HG03439 (cell line): ENCODE results near the gene PRR9.
"Not testable (repeated sequence)": the region's sequence is repeated elsewhere in the genome, so short reads cannot be mapped to it uniquely, and the experiment has no call there.

ENCODE experiments used
- ATAC-seq: cut with Tn5 transposase; IDR thresholded peaks from one replicate; pipeline ENCODE4 v1.9.1; 2021; ENCODE audit warnings: mild to moderate bottlenecking, moderate library complexity; ENCODE audit not compliant: unreplicated experiment

The PRR9 gene

DNA sequence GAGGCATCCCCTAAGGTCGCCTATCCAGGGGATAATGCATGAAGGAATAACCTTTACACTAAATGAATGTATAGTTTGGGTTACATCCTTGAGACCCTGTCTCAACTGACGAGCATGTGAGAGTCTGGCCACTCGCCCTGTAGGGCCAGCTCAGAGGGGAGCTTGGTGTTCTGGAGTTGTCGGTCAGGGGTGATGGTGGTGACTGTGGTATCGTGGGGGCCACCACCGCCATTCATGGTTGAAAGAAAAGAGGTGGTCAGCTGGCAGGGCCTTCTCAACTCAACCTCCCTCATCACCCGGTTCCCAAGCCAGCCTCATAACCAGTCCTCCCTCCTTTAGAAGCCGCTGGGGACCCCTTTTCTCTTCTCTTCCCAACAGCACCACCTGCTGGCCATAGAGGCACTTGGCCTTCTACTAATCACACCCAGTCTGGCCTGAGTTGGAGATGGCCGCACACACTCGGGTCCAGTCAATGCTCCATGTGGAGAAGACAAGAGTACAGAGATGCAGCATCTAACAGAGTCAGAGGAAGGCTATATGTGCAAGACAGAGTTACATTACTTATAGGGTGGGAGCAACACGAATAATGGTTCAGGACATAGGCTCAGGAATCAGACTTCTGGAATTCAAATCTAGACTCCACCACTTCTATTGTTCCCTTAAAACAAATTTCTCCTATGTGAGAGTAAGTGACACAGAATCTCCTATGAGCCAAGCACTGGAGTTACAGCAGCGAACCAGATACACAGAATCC is 11.9 kb downstream of the PRR9 start:
- not testable (repeated sequence) for ATAC-seq

DNA sequence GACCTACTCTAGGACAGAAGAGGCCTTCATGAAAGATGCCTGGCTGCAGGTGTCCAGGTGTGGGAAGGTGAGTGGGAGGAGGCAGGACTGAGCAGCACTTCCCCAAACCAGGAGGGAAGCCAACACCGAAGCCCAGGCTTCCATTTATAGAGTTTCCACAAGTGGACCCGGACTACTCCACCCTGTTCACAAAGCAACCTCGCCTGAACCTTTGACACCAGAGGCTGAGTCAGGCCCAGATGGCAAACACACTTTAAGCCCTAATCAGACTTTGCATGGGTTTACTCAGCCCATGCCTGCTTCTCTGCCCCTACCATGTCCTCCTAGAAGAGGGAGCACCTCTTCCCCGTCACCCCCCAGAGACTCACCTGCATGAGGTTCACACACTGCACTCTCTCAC is 14.0 kb downstream of the PRR9 start:
- no peak for ATAC-seq

DNA sequence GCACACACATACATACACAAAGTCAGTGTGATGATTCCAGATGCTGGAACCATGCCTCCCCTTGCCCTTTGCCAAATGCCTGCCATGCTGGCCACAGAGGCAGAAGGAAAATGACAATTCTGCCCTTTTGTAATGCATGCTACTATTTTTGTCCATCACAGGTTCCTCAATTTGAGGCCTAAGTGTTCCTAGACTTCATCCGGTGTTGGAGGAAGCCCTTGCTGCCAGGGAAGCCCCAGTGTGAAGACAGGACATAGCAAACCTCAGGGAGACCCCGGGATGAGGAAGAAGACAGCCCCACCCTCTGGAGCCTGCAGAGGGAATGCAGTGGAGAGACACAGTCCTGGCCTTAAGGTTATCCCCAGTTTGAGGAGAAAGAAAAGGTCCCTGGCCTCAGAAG is 14.4 kb downstream of the PRR9 start:
- no peak for ATAC-seq

DNA sequence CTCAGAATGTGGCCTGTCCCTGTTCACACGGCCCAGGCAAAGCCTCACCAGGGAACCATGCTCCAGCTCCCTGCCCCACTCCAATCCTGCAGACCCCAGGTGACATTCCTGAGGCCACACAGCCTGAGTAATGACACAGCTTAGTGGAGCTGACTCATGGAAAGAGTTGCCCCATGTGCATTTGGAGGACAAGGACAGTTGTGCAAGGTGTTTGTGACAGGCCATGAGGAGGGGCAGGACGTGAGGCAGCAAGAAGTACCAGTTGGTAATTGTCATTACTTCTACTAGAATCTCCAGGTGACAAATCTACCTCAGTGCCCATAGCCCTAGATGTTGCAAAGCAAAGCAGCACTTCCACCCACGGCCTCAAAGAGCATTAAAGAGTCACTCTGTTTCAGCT is 15.2 kb downstream of the PRR9 start:
- ATAC-seq, result no peak

DNA sequence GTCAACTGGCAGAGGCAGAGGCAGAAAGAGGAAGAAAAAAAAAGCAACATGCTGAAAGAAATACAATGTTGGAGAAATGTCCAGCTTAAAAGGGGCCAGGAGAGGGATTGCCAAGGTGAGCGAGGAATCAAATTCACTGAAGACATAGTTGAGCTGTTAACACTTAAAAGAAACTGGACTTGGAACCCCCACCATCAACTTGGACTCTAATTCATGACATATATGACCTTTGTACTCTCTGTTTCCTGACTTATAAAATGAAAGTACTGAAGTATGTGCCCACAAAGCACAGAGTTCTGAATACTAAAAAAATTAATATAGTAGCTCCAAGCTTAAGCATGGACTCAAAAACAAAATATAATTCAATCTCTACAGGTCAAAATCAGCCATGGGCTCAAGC is 16.1 kb downstream of the PRR9 start:
- no peak for ATAC-seq

DNA sequence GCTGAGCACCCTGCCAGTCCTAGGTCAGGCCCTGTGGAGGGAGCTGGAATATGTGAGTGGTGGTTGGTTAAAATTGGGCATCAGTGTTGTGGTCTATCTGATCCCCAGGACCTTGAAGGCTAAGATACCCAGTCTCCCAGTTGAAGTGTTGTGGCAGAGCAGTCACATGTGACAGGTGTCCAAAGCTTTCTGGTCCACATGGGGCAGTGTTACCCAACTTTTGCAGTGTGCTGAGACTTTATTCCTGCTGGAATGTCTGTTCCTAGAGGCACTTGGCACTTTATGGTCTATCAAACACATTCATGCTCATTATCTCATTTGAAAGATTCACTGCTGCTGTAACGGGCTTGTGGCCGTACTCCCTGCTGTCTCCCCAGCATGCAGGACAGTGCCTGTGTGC is 21.1 kb downstream of the PRR9 start:
- no peak for ATAC-seq

DNA sequence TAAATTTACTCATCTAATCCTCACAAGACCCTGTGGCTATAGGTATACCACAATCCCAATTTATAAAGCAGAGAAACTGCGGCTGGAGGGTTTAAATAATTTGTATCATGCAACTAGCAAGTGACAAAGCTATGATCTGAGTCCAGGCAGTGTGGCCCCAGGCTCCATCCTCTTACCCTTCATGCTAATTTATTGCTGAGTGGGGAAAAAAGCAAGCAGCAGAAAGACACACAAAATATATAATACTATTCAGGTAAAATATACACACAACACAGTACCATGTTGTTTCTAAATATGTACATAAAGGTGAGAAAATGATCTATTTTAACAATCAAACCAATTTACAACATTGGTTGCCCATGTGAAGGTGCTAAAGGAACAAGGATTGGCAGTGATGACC is 24.8 kb downstream of the PRR9 start:
- no peak for ATAC-seq

DNA sequence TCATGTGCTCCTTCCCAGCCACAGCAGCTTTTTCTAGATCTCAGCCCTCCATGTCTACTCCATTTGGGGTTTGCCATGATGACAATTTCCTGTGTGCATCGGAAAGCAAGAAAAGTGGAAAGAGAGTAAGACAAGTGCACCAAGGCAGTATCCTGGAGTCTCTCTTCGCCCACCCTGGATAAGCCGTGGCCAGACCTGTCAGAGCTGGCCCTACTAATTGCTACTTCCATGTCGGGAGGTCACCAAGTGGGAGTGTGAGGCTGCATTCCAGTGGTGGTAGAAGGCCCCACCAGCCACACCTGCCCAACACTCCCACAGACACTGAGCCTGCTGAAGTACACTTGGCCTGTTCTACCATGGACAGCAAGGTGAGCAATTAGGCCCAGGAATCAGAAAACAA is 28.1 kb downstream of the PRR9 start:
- ATAC-seq, result no peak

DNA sequence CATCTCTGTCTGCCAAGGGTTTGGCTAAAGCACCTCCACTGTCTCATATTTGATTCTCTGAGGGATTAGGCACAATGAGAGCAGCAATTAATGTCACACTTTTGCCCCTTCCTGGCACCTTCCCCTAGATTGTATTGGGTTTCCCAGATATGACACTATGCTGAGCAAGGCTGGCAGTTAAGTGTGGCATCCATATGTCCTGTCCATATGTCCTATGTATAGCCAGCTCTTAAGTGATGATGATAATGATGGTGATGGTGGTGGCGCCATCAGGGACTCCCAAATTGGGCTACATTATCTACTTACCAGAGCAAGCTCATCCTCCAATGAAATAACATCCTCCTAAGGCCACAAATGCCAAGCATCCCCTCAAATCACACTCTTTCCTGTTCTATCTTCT is 28.6 kb downstream of the PRR9 start:
- ATAC-seq, result no peak

DNA sequence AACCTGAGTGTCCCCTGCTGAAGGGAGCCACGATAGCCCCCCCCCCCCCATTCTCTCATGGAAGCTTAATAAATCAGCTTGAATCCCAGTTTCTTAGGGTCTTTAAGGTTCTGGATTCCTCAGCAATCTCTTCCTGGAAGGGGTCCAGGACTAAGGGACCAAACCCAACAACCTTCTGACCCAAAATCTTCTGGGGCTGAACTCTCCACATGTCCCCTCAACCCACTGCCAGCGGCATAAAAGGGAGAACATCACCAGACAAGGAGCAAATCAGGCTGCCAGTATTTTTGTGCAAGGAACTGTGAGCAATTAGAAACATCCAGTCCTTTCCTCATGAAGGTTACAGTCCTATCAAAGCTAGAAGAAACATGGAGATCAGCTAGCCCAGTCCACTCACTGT is 29.4 kb downstream of the PRR9 start:
- ATAC-seq, result no peak

DNA sequence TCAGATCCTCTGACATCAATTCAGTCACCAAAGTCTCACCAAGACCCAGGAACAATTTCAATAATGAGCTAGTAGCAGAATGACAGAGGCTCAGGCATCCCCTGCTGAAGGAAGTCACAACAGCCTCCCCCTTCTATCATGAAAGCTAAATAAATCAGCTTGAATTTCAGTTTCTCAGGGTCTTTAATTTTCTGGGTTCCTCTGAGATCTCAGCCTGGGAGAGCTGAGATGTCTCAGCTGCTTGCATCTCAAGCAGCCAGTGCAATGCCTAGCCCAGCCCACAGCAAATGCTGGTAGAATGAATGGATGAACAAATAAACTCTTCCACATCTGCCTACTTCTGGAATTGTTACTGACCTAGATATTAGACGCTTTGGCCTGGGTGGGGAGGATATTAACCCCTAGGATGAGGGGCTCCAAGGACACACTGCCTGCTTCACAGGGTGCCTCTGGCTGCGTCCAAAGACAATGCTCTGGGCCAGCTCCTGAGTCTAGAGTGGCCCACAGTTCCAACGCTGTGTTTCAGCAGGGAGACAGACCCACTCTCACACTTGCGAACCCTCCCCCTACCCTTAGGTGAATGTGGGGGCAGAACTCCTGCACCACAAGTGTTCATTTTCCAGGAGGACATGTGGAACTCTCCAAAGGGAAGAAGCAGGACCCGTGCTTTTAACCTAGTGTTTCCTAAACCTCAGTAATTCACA is 30.9 kb downstream of the PRR9 start:
- ATAC-seq, result no peak

DNA sequence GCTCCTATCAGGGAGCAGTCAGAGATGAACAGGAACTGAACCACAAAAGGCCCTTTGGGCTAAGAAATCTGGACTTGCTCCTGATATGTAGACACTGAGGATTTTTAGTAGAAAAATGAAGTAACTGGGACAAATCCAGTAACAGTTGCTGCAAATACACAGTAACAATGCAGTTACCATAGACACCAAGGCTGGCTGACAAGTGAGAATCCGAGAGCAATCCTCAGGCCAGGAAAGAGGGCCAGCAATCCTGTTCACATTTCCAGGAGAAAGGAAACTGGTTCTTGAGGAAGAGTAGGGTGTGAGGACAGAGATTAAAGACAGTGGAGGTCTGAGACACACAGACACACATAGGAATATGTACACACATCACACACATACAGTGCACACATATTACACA is 32.8 kb downstream of the PRR9 start:
- ATAC-seq, result no peak

DNA sequence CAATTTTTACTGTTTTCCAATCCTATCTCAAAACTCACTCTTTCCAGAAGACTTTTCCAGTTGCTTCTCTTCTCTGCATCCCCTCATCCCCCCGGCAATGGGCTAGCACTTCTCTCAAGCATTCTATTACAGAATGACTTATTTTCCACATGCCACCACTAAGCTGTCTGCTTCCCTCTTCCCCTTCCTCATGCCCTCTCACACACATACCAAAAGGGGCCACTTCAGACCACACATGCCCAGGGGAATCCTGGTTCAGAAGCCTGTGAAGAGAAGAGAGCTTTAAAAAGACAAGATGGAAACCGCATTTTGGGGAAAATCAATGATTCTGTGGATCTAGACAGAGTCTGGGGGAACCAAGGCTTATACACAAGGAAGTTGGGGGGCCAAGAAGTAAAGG is 33.7 kb downstream of the PRR9 start:
- no peak for ATAC-seq

DNA sequence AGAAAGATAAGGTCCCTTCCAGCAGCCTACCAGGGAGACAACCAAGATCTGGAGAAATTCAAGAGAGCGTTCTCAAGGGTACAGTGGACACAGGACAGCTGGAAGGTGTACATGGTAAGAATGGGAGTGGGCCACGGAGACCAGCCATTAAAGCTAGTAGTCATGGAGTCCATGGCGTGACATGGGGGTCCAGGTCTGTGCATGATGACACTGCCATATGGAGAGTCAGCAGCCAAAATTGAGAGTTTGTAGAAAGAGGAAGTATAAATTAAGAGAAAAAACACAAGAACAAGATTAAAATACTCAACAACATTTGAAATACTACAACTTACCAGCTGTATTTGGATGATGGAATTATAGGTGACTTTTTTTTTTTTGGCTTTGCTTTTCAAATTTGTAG is 34.2 kb downstream of the PRR9 start:
- ATAC-seq, result no peak

DNA sequence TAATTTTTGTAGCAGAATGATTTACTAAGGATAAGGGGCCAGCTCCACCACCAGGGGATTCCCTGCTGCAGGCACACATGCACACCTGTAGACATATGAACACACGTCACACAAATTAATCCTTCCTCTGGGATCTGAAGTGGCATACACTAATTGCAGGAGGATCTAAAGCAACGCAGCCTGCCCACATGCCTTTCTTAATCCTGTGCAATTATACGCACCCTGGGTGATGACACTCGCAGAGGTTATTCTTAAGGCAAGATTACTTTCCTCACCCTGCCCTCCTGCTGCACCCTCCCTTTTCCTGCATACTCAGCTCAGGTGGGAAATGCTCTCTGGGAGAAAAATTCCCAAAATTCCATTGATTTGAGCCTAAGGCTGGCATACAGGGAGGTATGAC is 34.6 kb downstream of the PRR9 start:
- no peak for ATAC-seq

DNA sequence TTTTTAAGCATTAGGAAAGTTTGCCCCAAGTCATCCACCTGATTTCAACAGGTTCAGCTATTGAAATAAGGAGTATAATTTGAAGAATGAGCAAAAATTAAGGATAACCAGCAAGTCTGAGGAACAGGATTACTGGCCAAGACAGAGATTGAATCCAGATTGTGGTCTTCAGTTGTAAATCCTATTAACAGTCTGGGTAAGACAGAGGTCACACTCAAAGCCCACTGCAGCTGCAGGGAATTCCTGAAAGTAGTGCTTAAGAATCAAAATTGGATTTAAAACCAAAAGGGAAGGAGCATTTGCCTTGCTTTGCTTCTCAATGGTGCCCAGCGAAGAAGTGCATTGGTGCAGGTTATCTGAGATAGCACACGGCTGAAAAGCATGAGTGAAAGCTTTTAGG is 35.7 kb downstream of the PRR9 start:
- no peak for ATAC-seq

DNA sequence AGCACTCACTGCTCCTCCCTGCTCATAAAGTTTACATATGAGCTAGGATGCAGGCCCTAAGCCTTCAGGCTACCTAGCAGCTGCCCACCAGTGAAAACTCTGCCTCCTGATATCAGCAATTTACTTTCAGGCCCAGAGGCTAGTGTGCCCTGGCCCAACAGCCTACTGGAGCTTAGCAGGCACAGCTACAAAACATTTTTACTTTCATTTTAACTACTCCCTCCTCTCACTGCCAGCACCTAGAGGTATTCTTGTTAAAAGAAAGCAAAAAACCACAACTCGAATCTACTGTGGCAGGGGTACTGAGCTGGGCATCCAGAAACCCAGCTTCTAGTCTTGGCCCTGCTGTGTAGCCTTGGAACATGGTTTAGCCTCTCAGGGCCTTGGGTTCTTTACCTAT is 36.3 kb downstream of the PRR9 start:
- no peak for ATAC-seq

DNA sequence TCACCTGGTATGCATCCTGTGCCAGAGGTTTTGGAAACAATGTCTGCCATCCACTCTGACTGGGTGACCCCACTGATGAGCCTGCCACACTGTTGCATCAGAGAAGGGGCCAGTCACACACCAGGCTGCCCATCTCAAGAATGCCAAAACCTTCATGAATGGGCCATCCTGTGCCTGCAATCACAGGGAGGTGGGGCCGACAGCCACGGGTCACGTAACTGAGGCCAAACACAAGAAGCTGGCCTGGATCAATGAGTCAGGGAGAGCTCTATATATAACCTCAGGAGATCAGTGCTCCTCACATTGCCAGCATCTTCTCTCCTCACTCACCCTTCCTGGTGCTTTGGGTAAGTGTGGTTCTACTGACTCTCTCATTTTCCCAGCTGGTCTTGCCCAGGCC is 42.0 kb downstream of the PRR9 start, which contains the start of gene LORICRIN:
LORICRIN (plus strand) TSS at position 301 of the 400 bp plus-strand sequence. CDS start 1,263 bp downstream, outside the sequence.
- no peak for ATAC-seq

DNA sequence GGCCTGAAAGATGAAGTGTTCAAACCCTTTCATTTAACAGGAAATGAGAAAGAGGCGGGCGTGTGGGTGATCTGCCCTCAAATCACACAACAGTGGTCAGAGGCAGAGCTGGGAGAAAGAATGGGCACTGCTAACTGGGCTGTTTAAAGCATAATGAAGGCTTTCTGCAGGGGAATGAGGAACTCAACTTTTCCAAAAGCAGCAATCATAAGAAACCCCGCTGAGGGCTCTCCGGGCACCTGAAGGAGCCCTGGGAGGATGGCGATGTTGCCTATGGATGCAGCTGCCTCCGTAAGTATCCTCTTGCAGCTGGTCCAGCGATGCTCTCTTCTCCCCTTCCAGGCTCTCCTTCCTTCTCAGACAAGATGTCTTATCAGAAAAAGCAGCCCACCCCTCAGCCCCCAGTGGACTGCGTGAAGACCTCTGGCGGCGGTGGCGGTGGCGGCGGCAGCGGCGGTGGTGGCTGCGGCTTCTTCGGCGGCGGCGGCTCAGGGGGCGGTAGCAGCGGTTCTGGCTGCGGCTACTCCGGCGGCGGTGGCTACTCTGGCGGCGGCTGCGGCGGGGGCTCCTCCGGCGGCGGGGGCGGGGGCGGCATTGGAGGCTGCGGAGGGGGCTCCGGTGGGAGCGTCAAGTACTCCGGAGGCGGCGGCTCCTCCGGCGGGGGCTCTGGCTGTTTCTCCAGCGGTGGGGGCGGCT is 43.3 kb downstream of the PRR9 start:
- no peak for ATAC-seq

DNA sequence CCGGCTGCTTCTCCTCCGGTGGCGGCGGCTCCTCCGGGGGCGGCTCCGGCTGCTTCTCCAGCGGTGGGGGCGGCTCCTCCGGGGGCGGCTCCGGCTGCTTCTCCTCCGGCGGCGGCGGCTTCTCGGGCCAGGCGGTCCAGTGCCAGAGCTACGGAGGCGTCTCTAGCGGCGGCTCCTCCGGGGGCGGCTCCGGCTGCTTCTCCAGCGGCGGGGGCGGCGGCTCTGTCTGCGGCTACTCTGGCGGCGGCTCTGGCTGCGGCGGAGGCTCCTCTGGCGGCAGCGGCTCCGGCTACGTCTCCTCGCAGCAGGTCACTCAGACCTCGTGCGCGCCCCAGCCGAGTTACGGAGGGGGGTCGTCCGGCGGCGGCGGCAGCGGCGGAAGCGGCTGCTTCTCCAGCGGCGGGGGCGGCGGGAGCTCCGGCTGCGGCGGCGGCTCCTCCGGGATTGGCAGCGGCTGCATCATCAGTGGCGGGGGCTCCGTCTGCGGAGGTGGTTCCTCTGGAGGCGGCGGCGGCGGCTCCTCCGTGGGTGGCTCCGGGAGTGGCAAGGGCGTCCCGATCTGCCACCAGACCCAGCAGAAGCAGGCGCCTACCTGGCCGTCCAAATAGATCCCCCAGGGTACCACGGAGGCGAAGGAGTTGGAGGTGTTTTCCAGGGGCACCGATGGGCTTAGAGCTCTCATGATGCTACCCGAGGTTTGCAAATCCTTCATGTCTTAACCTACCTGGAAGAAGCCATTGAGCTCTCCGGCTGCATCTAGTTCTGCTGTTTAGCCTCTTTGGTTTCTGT is 44.1 kb downstream of the PRR9 start:
- ATAC-seq, result no peak

DNA sequence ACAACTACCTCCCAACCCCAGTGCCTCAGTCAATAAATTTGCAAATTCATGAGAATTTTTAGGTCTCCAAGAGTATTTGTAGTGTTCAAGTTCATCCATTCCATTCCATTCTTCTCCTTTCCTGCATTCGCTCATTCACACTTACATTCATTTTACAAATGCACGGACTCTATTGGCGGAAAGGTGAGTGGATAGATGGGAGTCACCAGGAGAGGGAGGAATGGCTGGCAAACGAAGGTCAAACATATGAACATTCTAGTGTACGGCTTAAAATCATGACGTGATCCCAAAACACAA is 44.6 kb downstream of the PRR9 start:
- ATAC-seq, result no peak
